ENCODE data around the gene SBNO1.

- TF ChIP-seq CTCF (IDR thresholded peaks at IDR 0.05) (no peak), POLR2A (IDR thresholded peaks at IDR 0.05) (no peak), EP300 (IDR thresholded peaks at IDR 0.05) (no peak), POLR2AphosphoS5 (IDR thresholded peaks at IDR 0.05) (no peak)
These were observed 104.6 kb downstream of the SBNO1 start for GRCh38 chr12:123260081-123260480.

Data from sigmoid colon (tissue), 4 donors.